ENCODE measurements around the gene HAS3. TPM values are rescaled to one million over a fixed set of nuclear protein-coding genes. Genes with fewer than 3 reads are reported as not detected.
A peak's percentile ranks its signal among the peaks of the same experiment; 100 is the strongest.

HAS3 gene
- total RNA-seq, 6 experiments from 2014 or later: 0.39 to 1.0 (median 0.63) TPM

GRCh38 chr16:69094501-69094900, 11.0 kb upstream of the HAS3 start:
- no peak for ATAC-seq

GRCh38 chr16:69095193-69095592, 10.3 kb upstream of the HAS3 start:
- TF ChIP-seq CTCF (IDR thresholded peaks at IDR 0.05) (no peak), POLR2A (IDR thresholded peaks at IDR 0.05) (no peak)
- DNase-seq (no peak), ATAC-seq (no peak)
- no peaks in the 10 kb centered on the region for H3K9me3 ChIP-seq
- no peaks in the 10 kb centered on the region for H3K36me3 ChIP-seq
- no peak overlapping the region for H3K4me3 ChIP-seq
- H3K27ac ChIP-seq: no peak overlapping the region
- intact Hi-C loops (cut with DNase I): no loop called here
- H3K27me3 ChIP-seq: no peaks in the 10 kb centered on the region
- peaks cover 0 to under 1% (median under 1%) of the 10 kb centered on the region in 4 donors for H3K4me1 ChIP-seq
- 98% methylated on average over 6 of the region's 6 CpGs for WGBS (ENCODE audit: insufficient coverage, low coverage, low lambda C conversion rate, missing lambda C conversion rate)

More at GRCh38 chr16:69094501-69094900, 11.0 kb upstream of the HAS3 start:
- Histone ChIP-seq H3K27me3 (no peaks in the 10 kb centered on the region), H3K9me3 (no peaks in the 10 kb centered on the region), H3K4me3 (no peak overlapping the region), H3K27ac (no peak overlapping the region), H3K4me1 (peaks cover 0 to 7% (median 3%) of the 10 kb centered on the region in 4 donors), H3K36me3 (no peaks in the 10 kb centered on the region)
- DNase-seq: no peak
- TF ChIP-seq CTCF (IDR thresholded peaks at IDR 0.05) (no peak), POLR2A (IDR thresholded peaks at IDR 0.05) (no peak)
- 75% methylated on average over 5 of the region's 5 CpGs for WGBS (ENCODE audit: insufficient coverage, low coverage, low lambda C conversion rate, missing lambda C conversion rate)
- intact Hi-C loops (cut with DNase I): no loop called here

- H3K9me3 ChIP-seq: no peaks in the 10 kb centered on the region
- peaks cover 0 to 2% (median 0%) of the 10 kb centered on the region in 4 donors for H3K4me1 ChIP-seq
- ATAC-seq: no peak
- WGBS (ENCODE audit: insufficient coverage, low coverage, low lambda C conversion rate, missing lambda C conversion rate): 61% methylated on average over 5 of the region's 11 CpGs
- intact Hi-C loops (cut with DNase I): loop anchor here (10.0 kb wide), 2 partner anchors 55 to 195 kb away; no protein-coding TSS in a partner anchor
- TF ChIP-seq CTCF (IDR thresholded peaks at IDR 0.05) (no peak), POLR2A (IDR thresholded peaks at IDR 0.05) (no peak)
- DNase-seq: no peak
- H3K36me3 ChIP-seq: no peaks in the 10 kb centered on the region
- no peaks in the 10 kb centered on the region for H3K27me3 ChIP-seq
- no peak overlapping the region for H3K4me3 ChIP-seq
- H3K27ac ChIP-seq: no peak overlapping the region
These were observed 5.3 kb upstream of the HAS3 start for GRCh38 chr16:69100071-69100691.

- WGBS (ENCODE audit: insufficient coverage, low coverage, low lambda C conversion rate, missing lambda C conversion rate): 2% methylated on average over 10 of the region's 55 CpGs
- Histone ChIP-seq H3K27me3 (no peaks in the 10 kb centered on the region), H3K4me1 (peaks cover 0 to 21% (median 6%) of the 10 kb centered on the region in 4 donors), H3K4me3 (peak overlapping the region; percentile 34 to 55 (median 43)), H3K36me3 (no peaks in the 10 kb centered on the region), H3K27ac (no peak overlapping the region), H3K9me3 (no peaks in the 10 kb centered on the region)
- DNase-seq (peak in 1 of 3 donors; percentile 37), ATAC-seq (peak in 2 of 4 donors; percentile 9 to 19)
- TF ChIP-seq POLR2A (IDR thresholded peaks at IDR 0.05) (no peak), CTCF (IDR thresholded peaks at IDR 0.05) (no peak)
- intact Hi-C loops (cut with DNase I): loop anchor here (10.0 kb wide), 2 partner anchors 62 to 202 kb away; no protein-coding TSS in a partner anchor
These were observed 1.2 kb downstream of the HAS3 start for GRCh38 chr16:69106491-69107315.
